ENCODE results near the gene BMPR1A. TPM values are rescaled to one million over a fixed set of nuclear protein-coding genes. Genes with fewer than 3 reads are reported as not detected.

The BMPR1A gene
- total and polyA plus RNA-seq, 9 of the 15 experiments (the other 6 are each of a cell fraction or from before 2014, with no cell fraction given), result 1.6 to 17.5 (median 9.1) TPM

DNA sequence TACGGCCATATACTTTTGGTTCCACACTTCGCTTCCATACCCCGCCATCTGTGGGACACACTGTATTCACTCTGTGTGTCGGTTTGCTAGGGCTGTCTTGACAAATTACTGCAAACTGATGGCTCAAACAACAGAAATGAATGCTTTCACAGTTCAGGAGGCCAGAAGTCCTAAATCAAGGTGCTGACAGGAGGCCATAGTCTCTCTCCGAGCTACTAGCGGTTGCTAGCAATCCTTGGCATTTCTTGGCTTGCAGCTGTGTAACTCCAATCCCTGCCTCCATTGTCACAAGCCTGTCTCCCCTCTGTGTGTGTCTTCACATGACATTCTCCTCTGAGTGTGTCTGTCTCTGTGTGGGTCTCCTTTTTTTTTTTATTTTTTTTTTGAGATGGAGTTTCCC lies 28.9 kb upstream of the BMPR1A start:
- Histone ChIP-seq H3K27ac (ENCODE audit: extremely low read depth, low read depth, low read length) (no peak overlapping the region), H3K36me3 (ENCODE audit: control insufficient read depth, insufficient read depth, low read length) (no peaks in the 10 kb centered on the region), H3K4me1 (replicated peaks in 1 of 2; ENCODE audit: control insufficient read depth in 2 of 2, insufficient read depth in 2 of 2, low read length in 2 of 2) (no peaks in the 10 kb centered on the region; a peak in 1 of 5 replicates), H2AFZ (ENCODE audit: low read depth, low read length) (no peak overlapping the region), H4K20me1 (replicated peaks; ENCODE audit: control insufficient read depth, insufficient read depth, low read length) (no peaks in the 10 kb centered on the region), H3K79me2 (ENCODE audit: control insufficient read depth, insufficient read depth, low read length) (no peaks in the 10 kb centered on the region), H3K9me1 (ENCODE audit: control insufficient read depth, insufficient read depth, low read length) (no peaks in the 10 kb centered on the region), H3K9me3 (replicated peaks; ENCODE audit: control insufficient read depth, insufficient read depth, low read depth, low read length) (no peaks in the 10 kb centered on the region), H3K4me2 (ENCODE audit: insufficient read depth, low read length) (no peak overlapping the region), H3K27me3 (ENCODE audit: control insufficient read depth in 2 of 2, insufficient read depth in 2 of 2, low read length in 2 of 2) (no peaks in the 10 kb centered on the region), H3K9ac (ENCODE audit: insufficient read depth in 1 of 2, low read depth in 2 of 2, low read length in 2 of 2) (no peak overlapping the region; a peak in 1 of 4 replicates), H3K4me3 (no peak overlapping the region)
- intact Hi-C loops (cut with micrococcal nuclease), result no loop called here
- TF ChIP-seq ZFP36 (IDR thresholded peaks at IDR 0.05; ENCODE audit: low read depth, low read length, partially characterized antibody), result no peak
- peak; percentile 54 for TF ChIP-seq MEIS2 (IDR thresholded peaks at IDR 0.05; ENCODE audit: partially characterized antibody)
- TF ChIP-seq, protein P1, sequence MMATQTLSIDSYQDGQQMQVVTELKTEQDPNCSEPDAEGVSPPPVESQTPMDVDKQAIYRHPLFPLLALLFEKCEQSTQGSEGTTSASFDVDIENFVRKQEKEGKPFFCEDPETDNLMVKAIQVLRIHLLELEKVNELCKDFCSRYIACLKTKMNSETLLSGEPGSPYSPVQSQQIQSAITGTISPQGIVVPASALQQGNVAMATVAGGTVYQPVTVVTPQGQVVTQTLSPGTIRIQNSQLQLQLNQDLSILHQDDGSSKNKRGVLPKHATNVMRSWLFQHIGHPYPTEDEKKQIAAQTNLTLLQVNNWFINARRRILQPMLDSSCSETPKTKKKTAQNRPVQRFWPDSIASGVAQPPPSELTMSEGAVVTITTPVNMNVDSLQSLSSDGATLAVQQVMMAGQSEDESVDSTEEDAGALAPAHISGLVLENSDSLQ (IDR thresholded peaks at IDR 0.05), result peak; percentile 42; the same call in 1 of the 2 replicates
- TF ChIP-seq, protein P2, sequence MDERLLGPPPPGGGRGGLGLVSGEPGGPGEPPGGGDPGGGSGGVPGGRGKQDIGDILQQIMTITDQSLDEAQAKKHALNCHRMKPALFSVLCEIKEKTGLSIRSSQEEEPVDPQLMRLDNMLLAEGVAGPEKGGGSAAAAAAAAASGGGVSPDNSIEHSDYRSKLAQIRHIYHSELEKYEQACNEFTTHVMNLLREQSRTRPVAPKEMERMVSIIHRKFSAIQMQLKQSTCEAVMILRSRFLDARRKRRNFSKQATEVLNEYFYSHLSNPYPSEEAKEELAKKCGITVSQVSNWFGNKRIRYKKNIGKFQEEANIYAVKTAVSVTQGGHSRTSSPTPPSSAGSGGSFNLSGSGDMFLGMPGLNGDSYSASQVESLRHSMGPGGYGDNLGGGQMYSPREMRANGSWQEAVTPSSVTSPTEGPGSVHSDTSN (CRISPR knock-in tag; IDR thresholded peaks at IDR 0.05; ENCODE audit: low read depth), result no peak
- TF ChIP-seq, protein P2 (tag; conservative IDR thresholded peaks at IDR 0.05; ENCODE audit: low read depth), result peak; percentile 83
- no peak for TF ChIP-seq FUS (optimal IDR thresholded peaks at IDR 0.05; ENCODE audit: low read depth, low read length)
- DNase-seq (ENCODE audit: extremely low read depth in 1 of 4, low spot score in 3 of 4) (no peak), ATAC-seq (no peak), FAIRE-seq (no peak)
- ChIA-PET CTCF (ENCODE audit: low intra/inter-chr PET ratio) (no interaction called here), POLR2A (interaction anchor here (0.6 kb wide), 1 partner anchor 10 kb away, joined by 3 read pairs; no protein-coding TSS in a partner anchor)
- no TSS peak for BruUV-seq (replicated peaks)
- in situ Hi-C loops (cut with MboI), result no loop called here
- 79% methylated on average over 5 of the region's 6 CpGs for WGBS (ENCODE audit: insufficient coverage, low coverage, missing lambda C conversion rate)

Data from K562 (cell line).